Measurements from ENCODE around the gene B4GALNT3.

Gene B4GALNT3

DNA sequence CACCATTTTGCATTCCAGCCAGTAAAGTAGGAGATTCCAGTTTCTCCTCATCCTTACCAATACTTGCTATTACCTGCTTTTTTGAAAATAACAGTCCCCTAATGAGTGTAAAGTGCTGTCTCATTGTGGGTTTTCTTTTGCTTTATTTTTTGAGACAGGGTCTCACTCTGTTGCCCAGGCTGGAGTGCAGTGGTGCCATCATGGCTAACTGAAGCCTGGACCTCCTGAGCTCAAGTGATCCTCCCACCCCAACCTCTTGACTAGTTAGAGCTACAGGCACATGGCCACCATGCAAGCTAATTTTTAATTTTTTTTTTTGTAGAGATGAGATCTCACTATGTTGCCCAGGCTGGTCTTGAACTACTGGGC lies 142.9 kb downstream of the B4GALNT3 start:
- DNase-seq: no peak

DNA sequence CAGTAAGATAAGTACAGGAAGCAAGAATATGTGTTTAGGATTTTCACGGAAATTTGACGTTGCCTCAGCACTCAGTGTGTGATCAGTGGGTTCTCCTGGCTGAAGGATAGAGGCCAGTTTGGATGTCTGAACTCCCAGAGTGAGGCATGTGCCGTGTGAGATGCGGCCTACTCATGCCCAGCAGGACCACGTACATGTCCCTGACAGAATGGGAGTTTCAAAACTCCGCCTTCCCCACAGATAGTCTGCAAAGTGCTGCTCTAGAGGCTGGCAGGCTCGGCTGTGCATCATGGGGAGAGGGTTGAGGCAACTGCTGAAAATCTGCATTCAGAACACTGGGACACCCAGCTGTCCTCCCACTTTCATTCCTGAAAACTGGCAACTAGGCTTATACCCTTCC lies 145.2 kb downstream of the B4GALNT3 start:
- no peak for DNase-seq

DNA sequence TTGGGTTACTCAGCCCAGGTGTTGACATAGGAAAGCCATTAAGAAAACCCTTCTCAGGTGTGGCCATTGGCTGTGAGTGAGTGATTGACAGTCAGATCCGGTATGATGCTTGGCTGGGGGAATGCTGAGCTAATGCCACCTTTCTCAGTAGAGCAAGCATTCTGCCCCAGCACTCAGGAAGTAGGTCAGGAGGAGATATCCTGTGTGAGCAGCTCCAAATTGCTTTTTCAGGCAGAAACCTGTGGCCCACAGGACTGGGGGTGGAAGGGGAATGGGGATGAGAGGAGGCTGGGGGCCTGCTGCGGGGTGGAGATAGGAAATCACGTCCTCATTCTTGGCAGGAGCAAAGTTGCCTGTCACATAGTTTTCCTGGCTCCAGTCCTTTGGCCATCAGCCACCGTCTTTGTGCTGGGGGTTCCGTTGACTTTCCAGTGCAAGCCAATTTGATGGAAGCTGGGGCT lies 147.8 kb downstream of the B4GALNT3 start:
- DNase-seq: no peak

DNA sequence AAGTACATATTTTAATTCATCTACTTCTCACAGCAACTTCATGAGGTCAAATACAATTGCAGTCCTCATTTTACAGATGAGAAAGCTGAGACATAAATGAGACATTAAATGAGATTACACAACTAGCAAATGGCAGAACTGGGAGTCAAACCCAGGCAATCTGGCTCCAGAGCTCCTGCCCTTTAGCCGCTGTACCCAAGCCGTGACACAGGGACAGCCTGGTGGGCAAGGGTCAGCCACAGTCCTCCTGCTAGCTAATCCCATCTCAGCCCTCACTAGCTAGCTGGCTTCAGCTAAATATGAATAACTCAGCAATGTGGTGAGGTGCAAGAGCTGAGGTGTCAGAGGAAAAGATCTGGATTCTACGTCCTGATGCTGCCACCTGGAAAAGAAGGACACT lies 148.7 kb downstream of the B4GALNT3 start:
- DNase-seq: no peak

DNA sequence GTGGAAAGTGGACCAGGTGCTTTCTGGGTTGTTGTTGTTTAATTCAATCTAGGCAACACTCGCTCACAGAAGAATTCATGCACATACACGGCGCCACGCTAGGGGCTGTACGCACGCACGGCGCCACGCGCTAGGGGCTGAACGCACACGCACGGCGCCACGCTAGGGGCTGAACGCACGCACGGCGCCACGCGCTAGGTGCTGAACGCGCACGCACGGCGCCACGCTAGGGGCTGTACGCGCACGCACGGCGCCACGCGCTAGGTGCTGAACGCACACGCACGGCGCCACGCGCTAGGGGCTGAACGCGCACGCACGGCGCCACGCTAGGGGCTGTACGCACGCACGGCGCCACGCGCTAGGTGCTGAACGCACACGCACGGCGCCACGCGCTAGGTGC lies 149.2 kb downstream of the B4GALNT3 start:
- DNase-seq: no peak

DNA sequence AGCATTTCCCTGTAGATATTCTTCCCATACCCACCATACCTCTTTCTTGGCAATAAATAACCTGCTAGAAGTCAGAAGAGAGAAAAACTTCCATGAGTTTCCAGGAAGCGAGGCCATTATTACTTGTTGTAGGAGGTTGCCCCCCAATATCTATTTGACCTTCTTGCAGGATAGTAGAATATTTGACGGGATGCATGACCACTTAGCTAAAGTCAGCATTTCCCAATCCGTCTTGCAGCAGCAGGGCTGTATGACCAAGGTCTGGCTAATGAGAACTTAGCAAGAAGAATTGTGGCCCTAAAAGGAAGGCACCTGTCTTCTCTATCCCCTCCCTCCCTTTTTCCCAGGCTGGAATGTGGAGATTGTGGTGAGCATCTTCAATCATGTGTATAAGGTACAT lies 152.0 kb downstream of the B4GALNT3 start:
- no peak for DNase-seq

DNA sequence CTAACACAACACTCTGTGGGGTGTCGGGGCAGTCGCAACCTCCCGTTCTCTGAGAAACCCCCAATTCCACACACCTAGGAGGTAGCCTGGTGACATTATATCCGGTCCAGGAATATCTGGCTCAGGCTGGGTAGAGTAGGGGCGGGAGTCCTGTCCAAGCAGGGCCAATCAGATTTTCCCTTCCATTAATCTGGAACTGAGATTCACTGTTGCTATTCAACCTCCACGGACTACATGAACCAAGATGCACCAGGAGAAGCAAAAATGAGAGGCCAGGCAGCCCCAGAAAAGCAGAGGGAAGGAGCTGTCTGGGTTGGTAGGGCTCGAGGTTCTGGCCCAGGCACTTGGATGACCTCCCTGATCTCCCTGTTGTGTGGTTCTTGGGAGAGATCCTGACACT lies 152.6 kb downstream of the B4GALNT3 start:
- DNase-seq: no peak

DNA sequence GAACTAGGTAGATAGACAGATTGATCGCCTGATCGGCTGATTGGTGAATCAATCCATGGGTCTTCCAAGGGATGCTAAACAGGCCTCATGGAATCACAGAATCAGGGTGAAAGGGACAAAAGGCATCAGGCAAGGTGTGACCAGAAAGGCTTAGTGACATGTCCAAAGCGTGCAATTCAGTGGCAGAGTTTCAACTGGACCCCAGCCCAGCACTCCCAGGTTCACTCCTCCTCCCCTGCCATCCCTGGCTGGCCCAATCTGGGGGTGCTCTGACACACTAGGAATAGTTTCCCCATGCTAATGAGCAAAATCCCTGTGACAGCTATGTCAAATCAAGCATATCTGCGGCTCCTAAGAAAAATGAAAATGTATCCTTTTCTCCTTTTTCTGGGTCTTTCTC lies 153.1 kb downstream of the B4GALNT3 start:
- DNase-seq: no peak

Measured in activated CD4-positive, alpha-beta T cell treated with anti-CD3 and anti-CD28 coated beads for 4 hours (primary cell).